22Rv1 (cell line): ENCODE measurements around the gene DUSP15.

ENCODE experiments used
- H3K27ac ChIP-seq: fragments of 450-650 bp; 2 replicates; pipeline ENCODE4 v1.5.1; 2017
- CTCF ChIP-seq: fragments of 450-650 bp; IDR thresholded peaks from 2 replicates; pipeline ENCODE4 v1.5.1; 2017; ENCODE audit warnings: mild to moderate bottlenecking
- ZFX ChIP-seq: fragments of 450-650 bp; IDR thresholded peaks from 2 replicates; pipeline ENCODE4 v1.6.1; 2017; ENCODE audit warnings: antibody characterized with exemption, borderline replicate concordance

Gene DUSP15

DNA sequence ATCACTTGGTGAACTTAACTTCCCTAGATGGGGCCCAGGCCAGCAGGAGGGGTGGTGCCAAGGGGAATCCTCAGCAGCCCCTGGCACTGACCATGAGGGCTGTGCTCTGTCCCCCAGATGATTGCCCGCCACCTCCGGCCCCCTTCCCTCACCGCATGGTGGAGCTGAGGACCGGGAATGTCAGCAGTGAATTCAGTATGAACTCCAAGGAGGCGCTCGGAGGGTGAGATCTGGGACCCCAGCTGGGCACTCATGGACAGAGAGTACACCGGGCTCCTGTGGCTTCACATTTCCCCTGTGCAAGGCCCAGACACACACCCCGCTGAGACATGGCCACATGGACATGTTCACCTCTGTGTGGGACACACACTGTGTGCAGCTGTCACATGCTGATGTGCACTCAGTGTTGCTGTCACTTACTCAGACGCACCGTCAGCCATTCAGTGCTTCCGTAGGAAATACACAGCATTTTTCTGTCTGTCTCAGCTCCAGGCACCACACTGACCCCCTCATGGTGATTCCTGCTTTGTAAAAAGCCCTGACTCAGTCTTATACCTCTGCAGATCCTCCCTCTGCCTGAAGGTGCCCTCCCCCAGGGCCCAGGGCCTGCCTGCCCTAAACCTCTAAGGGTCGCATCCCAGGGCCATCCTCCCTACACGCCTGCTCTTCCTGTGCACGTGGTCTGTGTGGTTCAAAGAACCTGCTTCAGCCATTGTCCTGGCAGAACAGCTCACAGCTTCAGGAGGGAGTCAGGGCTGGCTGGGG lies 46.8 kb downstream of the DUSP15 start:
- no peak overlapping the region for H3K27ac ChIP-seq
- no peak for TF ChIP-seq CTCF
- TF ChIP-seq ZFX = no peak

GRCh38 chr20:31822421-31823330 lies 47.7 kb downstream of the DUSP15 start:
- H3K27ac ChIP-seq = no peak overlapping the region
- TF ChIP-seq CTCF (peak; percentile 94), ZFX (no peak)

GRCh38 chr20:31821427-31821826 lies 48.9 kb downstream of the DUSP15 start:
- no peak overlapping the region for H3K27ac ChIP-seq
- TF ChIP-seq ZFX (no peak), CTCF (no peak)

GRCh38 chr20:31820228-31820627 lies 50.1 kb downstream of the DUSP15 start:
- no peak for TF ChIP-seq CTCF
- no peak for TF ChIP-seq ZFX
- no peak overlapping the region for H3K27ac ChIP-seq

GRCh38 chr20:31819083-31819784 lies 51.1 kb downstream of the DUSP15 start, which contains the start of gene MYLK2:
MYLK2 (plus strand) TSS chr20:31819356; CDS start chr20:31819581, 225 bp downstream.
- TF ChIP-seq CTCF (no peak), ZFX (no peak)
- H3K27ac ChIP-seq = no peak within 1 kb of the TSS

GRCh38 chr20:31818376-31818908 lies 51.9 kb downstream of the DUSP15 start:
- H3K27ac ChIP-seq = no peak overlapping the region
- TF ChIP-seq ZFX = no peak
- TF ChIP-seq CTCF = no peak
